Lower leg skin (tissue), 3 donors: ENCODE results near the gene CD7.

Experiments
- CTCF ChIP-seq, 3 donors: fragments of 450-650 bp; IDR thresholded peaks; one replicate each; pipeline ENCODE4 v1.5.1; 2016; ENCODE audit warnings: antibody characterized with exemption in 3 of 3, mild to moderate bottlenecking in 3 of 3, moderate library complexity in 2 of 3
- POLR2A ChIP-seq, 2 donors: fragments of 450-650 bp; IDR thresholded peaks; one replicate each; pipeline ENCODE4 v1.6.1; 2016 to 2017; ENCODE audit warnings: antibody characterized with exemption in 2 of 2, mild to moderate bottlenecking in 1 of 2, moderate library complexity in 1 of 2

GRCh38 chr17:82327757-82328140 is 10.3 kb upstream of the CD7 start:
- no peak for TF ChIP-seq CTCF (IDR thresholded peaks at IDR 0.05)
- no peak for TF ChIP-seq POLR2A (IDR thresholded peaks at IDR 0.05)
